WTC11 (cell line): ENCODE measurements around the gene RYR1. TPM values are rescaled to one million over a fixed set of nuclear protein-coding genes. Genes with fewer than 3 reads are reported as not detected.

Experiments
- ATAC-seq: fragments of 200-7000 bp; cut with Tn5 transposase; 2 replicates; pipeline ENCODE4 v1.10.0; 2021; ENCODE audit warnings: mild to moderate bottlenecking, moderate library complexity
- CTCF ChIA-PET: fragments of 300-600 bp; sonication (Branson Sonifier 250); formaldehyde crosslinking; loops from one replicate; lab custom pipeline; 2021; ENCODE audit warnings: antibody characterized with exemption; lab: Charles Lee
- POLR2A ChIA-PET: fragments of 350-600 bp; sonication (Branson Sonifier 250); formaldehyde crosslinking; loops from one replicate; lab custom pipeline; 2021; ENCODE audit warnings: antibody characterized with exemption; lab: Charles Lee
- DNase-seq: peaks from one replicate; pipeline ENCODE4 v3.0.0; 2021; ENCODE audit warnings: low spot score
- H3K27ac Mint-ChIP-seq: 2 replicates; pipeline ENCODE4 v1.8.0; 2021; ENCODE audit warnings: mixed read lengths
- H3K27me3 Mint-ChIP-seq: 2 replicates; pipeline ENCODE4 v1.8.0; 2021; ENCODE audit warnings: low read depth, mild to moderate bottlenecking, moderate library complexity, mixed read lengths
- H3K36me3 Mint-ChIP-seq: 2 replicates; pipeline ENCODE4 v1.8.0; 2021; ENCODE audit warnings: mixed read lengths
- H3K4me1 Mint-ChIP-seq: 2 replicates; pipeline ENCODE4 v1.8.0; 2022; ENCODE audit warnings: mixed read lengths
- H3K4me3 Mint-ChIP-seq: 2 replicates; pipeline ENCODE4 v1.8.0; 2021; ENCODE audit warnings: mild to moderate bottlenecking, moderate library complexity, mixed read lengths
- H3K9me3 Mint-ChIP-seq: 2 replicates; pipeline ENCODE4 v1.8.0; 2021; ENCODE audit warnings: mixed read lengths
- AR ChIP-seq: fragments of 250-450 bp; sonication (Bioruptor Pico); IDR thresholded peaks from 2 replicates; pipeline ENCODE4 v1.9.0; 2021; ENCODE audit warnings: mild to moderate bottlenecking
- ARID4B ChIP-seq: sonication (generic); formaldehyde crosslinking; IDR thresholded peaks from 2 replicates; pipeline ENCODE4 v1.8.0; 2023; ENCODE audit warnings: missing genetic modification reagents, mild to moderate bottlenecking, borderline replicate concordance
- ATF1 ChIP-seq: sonication (generic); formaldehyde crosslinking; IDR thresholded peaks from 2 replicates; pipeline ENCODE4 v1.8.1; 2023; ENCODE audit warnings: mild to moderate bottlenecking, moderate library complexity, missing genetic modification reagents
- ATF2 ChIP-seq: sonication (generic); formaldehyde crosslinking; IDR thresholded peaks from 2 replicates; pipeline ENCODE4 v1.8.1; 2022; ENCODE audit warnings: low read depth, missing genetic modification reagents, borderline replicate concordance
- CREM ChIP-seq: sonication (generic); formaldehyde crosslinking; IDR thresholded peaks from 2 replicates; pipeline ENCODE4 v1.8.1; 2022; ENCODE audit warnings: mild to moderate bottlenecking, missing genetic modification reagents, moderate library complexity
- CTCF ChIP-seq: fragments of 200-600 bp; IDR thresholded peaks from 2 replicates; pipeline ENCODE4 v1.8.0; 2022; ENCODE audit warnings: antibody characterized with exemption
- GABPB1 ChIP-seq: sonication (generic); formaldehyde crosslinking; IDR thresholded peaks from 2 replicates; pipeline ENCODE4 v1.8.1; 2023; ENCODE audit warnings: mild to moderate bottlenecking, missing genetic modification reagents
- HMGXB4 ChIP-seq: sonication (generic); formaldehyde crosslinking; IDR thresholded peaks from 2 replicates; pipeline ENCODE4 v1.8.1; 2023; ENCODE audit warnings: mild to moderate bottlenecking, moderate library complexity, missing genetic modification reagents
- JUN ChIP-seq: sonication (generic); formaldehyde crosslinking; IDR thresholded peaks from 2 replicates; pipeline ENCODE4 v1.8.0; 2023; ENCODE audit warnings: mild to moderate bottlenecking, missing genetic modification reagents
- MXD4 ChIP-seq: fragments of 250-450 bp; sonication (Bioruptor Pico); IDR thresholded peaks from 2 replicates; pipeline ENCODE4 v1.8.0; 2021; ENCODE audit warnings: mild to moderate bottlenecking, moderate library complexity, borderline replicate concordance
- MYBL2 ChIP-seq: sonication (generic); formaldehyde crosslinking; IDR thresholded peaks from 2 replicates; pipeline ENCODE4 v1.8.1; 2023; ENCODE audit warnings: mild to moderate bottlenecking, moderate library complexity, missing genetic modification reagents
- NFYB ChIP-seq: sonication (generic); formaldehyde crosslinking; conservative IDR thresholded peaks from 2 replicates; pipeline ENCODE4 v1.8.0; 2022; ENCODE audit warnings: low read depth, missing genetic modification reagents
- PRRX2 ChIP-seq: fragments of 250-450 bp; sonication (Bioruptor Pico); IDR thresholded peaks from 2 replicates; pipeline ENCODE4 v1.8.0; 2021; ENCODE audit warnings: mild to moderate bottlenecking
- SMAD4 ChIP-seq: sonication (generic); formaldehyde crosslinking; IDR thresholded peaks from 2 replicates; pipeline ENCODE4 v1.8.0; 2022; ENCODE audit warnings: mild to moderate bottlenecking, missing genetic modification reagents
- TCF7 ChIP-seq: sonication (generic); formaldehyde crosslinking; IDR thresholded peaks from 2 replicates; pipeline ENCODE4 v1.8.0; 2022; ENCODE audit warnings: mild to moderate bottlenecking, low read depth, missing genetic modification reagents, moderate library complexity
- ZNF512 ChIP-seq: sonication (generic); formaldehyde crosslinking; IDR thresholded peaks from 2 replicates; pipeline ENCODE4 v1.8.1; 2022; ENCODE audit warnings: missing genetic modification reagents, borderline replicate concordance
- ZNF532 ChIP-seq: fragments of 250-450 bp; sonication (Bioruptor Pico); IDR thresholded peaks from 2 replicates; pipeline ENCODE4 v1.9.0; 2021; ENCODE audit warnings: mild to moderate bottlenecking, borderline replicate concordance
- total RNA-seq: library from RNA; stranded (reverse); gene quantifications from 3 replicates; pipeline ENCODE4 v1.2.3, GENCODE V29; 2021

RYR1 gene
- total RNA-seq, 1 experiment from 2014 or later = 24.2 TPM

GRCh38 chr19:38401148-38401547, 32.3 kb upstream of the RYR1 start (continued):
- TF ChIP-seq AR (CRISPR knock-in tag) (no peak), CTCF (no peak), GABPB1 (CRISPR knock-in tag) (no peak), ATF2 (CRISPR knock-in tag) (no peak), ZNF532 (CRISPR knock-in tag) (no peak)

GRCh38 chr19:38402623-38402966, 30.9 kb upstream of the RYR1 start:
- Mint-ChIP-seq H3K27ac (no peak overlapping the region), H3K36me3 (no peaks in the 10 kb centered on the region), H3K9me3 (no peaks in the 10 kb centered on the region), H3K4me3 (peak overlapping the region; percentile 56), H3K27me3 (peaks cover 64% of the 10 kb centered on the region), H3K4me1 (no peaks in the 10 kb centered on the region)
- ChIA-PET CTCF (interaction anchor here (0.5 to 3.0 kb wide), 103 partner anchors 9 to 908 kb away, joined by 3 to 110 read pairs (median 5); partner anchors contain the start of genes ACTN4, C19orf33, CATSPERG and CCER2), POLR2A (interaction anchor here (0.9 to 2.0 kb wide), 10 partner anchors 13 to 232 kb away, joined by 3 to 14 read pairs (median 4); partner anchors contain the start of genes GGN, PSMD8 and SPRED3)
- DNase-seq = no peak
- ATAC-seq = no peak
- no peak for TF ChIP-seq ZNF512 (CRISPR knock-in tag)
- TF ChIP-seq JUN (CRISPR knock-in tag) = no peak
- no peak for TF ChIP-seq ARID4B (CRISPR knock-in tag)
- no peak for TF ChIP-seq MXD4
- no peak for TF ChIP-seq NFYB (CRISPR knock-in tag)
- TF ChIP-seq SMAD4 (CRISPR knock-in tag) = no peak
- TF ChIP-seq HMGXB4 (CRISPR knock-in tag) = no peak
- TF ChIP-seq MYBL2 (CRISPR knock-in tag) = no peak; the same call in 1 of the 2 replicates
- TF ChIP-seq PRRX2 = no peak
- TF ChIP-seq ATF1 (CRISPR knock-in tag) = no peak
- no peak for TF ChIP-seq CREM (CRISPR knock-in tag)
- TF ChIP-seq TCF7 (CRISPR knock-in tag) = no peak
